Activated CD8-positive, alpha-beta T cell treated with anti-CD3 and anti-CD28 coated beads for 36 hours (primary cell): ENCODE measurements around the gene SLC38A6. TPM values are rescaled to one million over a fixed set of nuclear protein-coding genes. Genes with fewer than 3 reads are reported as not detected.

Source experiments
- ATAC-seq: fragments of 200-7000 bp; cut with Tn5 transposase; one replicate; pipeline ENCODE4 v1.10.0; 2021; ENCODE audit warnings: mild to moderate bottlenecking, moderate library complexity
- CTCF ChIA-PET: fragments of 350-600 bp; sonication (Branson Sonifier 250); formaldehyde crosslinking; loops from one replicate; lab custom pipeline; 2021; ENCODE audit warnings: antibody characterized with exemption; lab: Charles Lee
- POLR2A ChIA-PET: fragments of 350-600 bp; sonication (Branson Sonifier 250); formaldehyde crosslinking; loops from one replicate; lab custom pipeline; 2021; ENCODE audit warnings: antibody characterized with exemption; lab: Charles Lee
- DNase-seq: peaks from one replicate; pipeline ENCODE4 v3.0.0-alpha.2; 2020
- H3K27ac Mint-ChIP-seq: one replicate; pipeline ENCODE4 v1.8.0; 2021; ENCODE audit warnings: mild to moderate bottlenecking, mixed read lengths
- H3K27me3 Mint-ChIP-seq: one replicate; pipeline ENCODE4 v1.8.0; 2021; ENCODE audit warnings: mixed read lengths
- H3K36me3 Mint-ChIP-seq: one replicate; pipeline ENCODE4 v1.8.0; 2021; ENCODE audit warnings: low read depth, mixed read lengths
- H3K4me1 Mint-ChIP-seq: one replicate; pipeline ENCODE4 v1.8.0; 2021; ENCODE audit warnings: low read depth, mixed read lengths
- H3K4me3 Mint-ChIP-seq: one replicate; pipeline ENCODE4 v1.8.0; 2021; ENCODE audit warnings: mild to moderate bottlenecking, moderate library complexity, mixed read lengths
- H3K9me3 Mint-ChIP-seq: one replicate; pipeline ENCODE4 v1.8.0; 2021; ENCODE audit warnings: mixed read lengths
- CTCF ChIP-seq: fragments of 200-600 bp; IDR thresholded peaks from one replicate; pipeline ENCODE4 v1.8.0; 2022; ENCODE audit warnings: antibody characterized with exemption, mild to moderate bottlenecking
- intact Hi-C: fragments of 100-400 bp; cut with micrococcal nuclease; formaldehyde crosslinking; loops from one replicate; pipeline ENCODE4 v1.10.0; 2022
- total RNA-seq, 2 experiments: library from RNA; stranded (reverse); gene quantifications; one replicate each; pipeline ENCODE4 v1.2.3, GENCODE V29; 2021

Gene SLC38A6
- total RNA-seq, 2 experiments from 2014 or later, result 2.9 to 3.9 TPM

- Mint-ChIP-seq H3K9me3 (no peaks in the 10 kb centered on the region), H3K27me3 (no peaks in the 10 kb centered on the region), H3K4me1 (peaks cover 10% of the 10 kb centered on the region), H3K27ac (no peak overlapping the region), H3K4me3 (no peak overlapping the region), H3K36me3 (peaks cover 11% of the 10 kb centered on the region)
- DNase-seq, result no peak
- ChIA-PET POLR2A (no interaction called here), CTCF (interaction anchor here (1.5 kb wide), 1 partner anchor 10 kb away, joined by 6 read pairs; no protein-coding TSS in a partner anchor)
- no peak for ATAC-seq
- intact Hi-C loops, result no loop called here
- no peak for TF ChIP-seq CTCF
These were observed 36.8 kb upstream of the SLC38A6 start for GRCh38 chr14:60944204-60944603.

GRCh38 chr14:60945984-60946383 is 35.1 kb upstream of the SLC38A6 start:
- no peaks in the 10 kb centered on the region for H3K27me3 Mint-ChIP-seq
- CTCF ChIA-PET, result no interaction called here

GRCh38 chr14:60946773-60947172 is 34.3 kb upstream of the SLC38A6 start:
- H3K27ac Mint-ChIP-seq, result no peak overlapping the region
- intact Hi-C loops, result no loop called here
- H3K4me1 Mint-ChIP-seq, result peaks cover 10% of the 10 kb centered on the region
- no peak overlapping the region for H3K4me3 Mint-ChIP-seq
- no peaks in the 10 kb centered on the region for H3K9me3 Mint-ChIP-seq
- TF ChIP-seq CTCF, result no peak
- DNase-seq (no peak), ATAC-seq (no peak)
- ChIA-PET POLR2A (no interaction called here), CTCF (no interaction called here)
- H3K27me3 Mint-ChIP-seq, result no peaks in the 10 kb centered on the region
- peaks cover 11% of the 10 kb centered on the region for H3K36me3 Mint-ChIP-seq

More at GRCh38 chr14:60945984-60946383, 35.1 kb upstream of the SLC38A6 start:
- ATAC-seq (peak; percentile 76), DNase-seq (no peak)
- POLR2A ChIA-PET, result no interaction called here
- no peak for TF ChIP-seq CTCF
- Mint-ChIP-seq H3K4me3 (no peak overlapping the region), H3K4me1 (peaks cover 10% of the 10 kb centered on the region), H3K36me3 (peaks cover 11% of the 10 kb centered on the region), H3K9me3 (no peaks in the 10 kb centered on the region), H3K27ac (peak overlapping the region; percentile 41)
- intact Hi-C loops, result no loop called here

GRCh38 chr14:60951776-60952435 is 29.1 kb upstream of the SLC38A6 start:
- no peak for ATAC-seq
- CTCF ChIA-PET, result no interaction called here
- H3K27ac Mint-ChIP-seq, result no peak overlapping the region

More at GRCh38 chr14:60951776-60952435, 29.1 kb upstream of the SLC38A6 start:
- DNase-seq, result no peak
- H3K9me3 Mint-ChIP-seq, result peaks cover 18% of the 10 kb centered on the region
- no peak for TF ChIP-seq CTCF
- H3K36me3 Mint-ChIP-seq, result peaks cover 18% of the 10 kb centered on the region
- POLR2A ChIA-PET, result no interaction called here
- peaks cover 9% of the 10 kb centered on the region for H3K4me1 Mint-ChIP-seq
- no peak overlapping the region for H3K4me3 Mint-ChIP-seq
- intact Hi-C loops, result no loop called here
- no peaks in the 10 kb centered on the region for H3K27me3 Mint-ChIP-seq
